ENCODE data around the gene NMBR.
"Not testable (repeated sequence)": the region's sequence is repeated elsewhere in the genome, so short reads cannot be mapped to it uniquely, and the experiment has no call there.

NMBR gene

DNA sequence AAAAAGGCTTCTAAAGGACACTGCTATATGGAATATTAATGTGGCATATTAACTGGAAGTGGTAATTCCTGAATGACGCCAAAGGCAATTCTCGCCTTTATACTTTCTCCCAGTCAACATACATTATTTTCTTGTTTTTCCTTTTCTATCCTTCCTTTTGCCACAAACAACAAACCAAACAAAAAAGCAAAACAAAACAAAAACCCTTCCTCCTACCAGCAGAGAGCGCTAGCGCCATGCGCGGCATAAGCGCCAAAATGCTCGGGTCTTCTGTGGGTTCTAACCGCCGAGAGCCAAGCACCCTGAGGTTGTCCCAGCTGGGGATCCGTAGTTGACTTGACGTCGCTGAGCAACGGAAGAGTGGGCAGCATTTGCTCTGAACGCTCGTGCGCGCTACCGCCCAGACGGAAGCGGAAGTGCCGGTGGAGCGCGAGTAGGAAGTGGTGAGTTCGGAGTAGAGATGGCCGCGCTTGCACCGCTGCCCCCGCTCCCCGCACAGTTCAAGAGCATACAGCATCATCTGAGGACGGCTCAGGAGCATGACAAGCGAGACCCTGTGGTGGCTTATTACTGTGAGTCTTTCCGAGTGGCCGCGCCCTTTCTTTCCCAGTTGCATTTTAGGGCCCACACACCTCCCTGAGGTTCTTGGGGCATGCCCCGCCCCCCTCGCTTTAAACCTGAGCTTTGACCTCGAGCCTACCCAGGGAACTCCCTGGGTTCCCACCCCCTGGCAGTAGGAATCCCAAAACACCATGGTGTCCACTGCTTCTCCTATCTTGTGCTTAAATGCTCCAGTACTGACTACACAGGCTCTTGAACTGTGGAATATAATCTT, at the start of gene NMBR, which contains the start of gene VTA1:
Gene NMBR, minus strand, starts transcription at position 295 of the 835 bp plus-strand sequence. CDS start 58,464 bp downstream, outside the sequence.
Gene VTA1, plus strand, starts transcription at position 436 of the 835 bp plus-strand sequence. Its CDS starts 25 bp downstream, at position 461.
- FAIRE-seq = peak; percentile 98

DNA sequence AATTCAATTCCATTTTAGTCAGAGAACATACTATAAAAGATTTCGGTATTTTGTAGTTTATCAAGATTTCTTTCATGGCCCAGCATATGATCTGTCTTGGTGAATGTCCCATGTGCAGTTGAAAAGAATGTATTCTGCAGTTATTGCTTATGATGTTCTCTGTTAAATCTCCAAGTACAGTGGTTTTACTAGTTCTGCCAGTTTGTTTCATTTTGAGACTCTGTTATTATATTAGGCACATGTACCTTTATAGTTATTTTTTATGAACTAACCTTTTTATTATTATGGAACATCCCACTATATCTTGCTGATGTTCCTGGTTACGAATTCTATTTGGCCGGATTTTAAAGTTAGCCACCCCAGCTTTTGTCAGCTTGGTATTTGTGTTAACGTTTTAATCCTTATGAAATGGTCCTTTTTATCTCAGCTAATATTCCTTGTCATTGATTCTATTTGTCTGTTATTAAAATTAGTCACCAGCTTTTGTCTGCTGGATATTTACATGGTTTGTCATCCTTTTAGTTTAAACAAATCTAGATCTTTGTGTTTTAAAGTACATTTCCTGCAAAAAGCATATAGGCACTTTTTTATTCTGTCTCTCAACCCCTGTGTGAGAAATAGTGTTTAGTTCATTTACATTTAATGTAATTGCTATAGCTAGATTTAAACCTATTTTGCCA, 49.1 kb upstream of the NMBR start:
- FAIRE-seq = no peak

DNA sequence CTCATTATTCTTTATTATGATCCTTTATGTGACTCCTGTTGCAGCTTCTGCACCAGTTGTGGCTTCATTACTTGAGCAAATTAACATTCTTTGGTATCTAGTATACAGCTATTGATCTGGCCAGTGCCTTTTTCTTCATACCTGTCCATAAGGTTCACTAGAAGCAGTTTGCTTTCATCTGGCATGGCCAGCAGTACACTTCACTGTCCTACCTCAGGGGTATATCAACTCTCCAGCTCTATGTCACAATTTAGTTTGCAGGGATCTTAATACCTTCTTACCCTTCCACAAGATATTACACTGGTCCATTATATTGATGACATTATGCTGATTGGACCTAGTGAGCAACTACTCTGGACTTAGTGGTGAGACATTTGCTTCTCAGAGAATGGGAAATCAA, 46.7 kb upstream of the NMBR start:
- no peak for FAIRE-seq

DNA sequence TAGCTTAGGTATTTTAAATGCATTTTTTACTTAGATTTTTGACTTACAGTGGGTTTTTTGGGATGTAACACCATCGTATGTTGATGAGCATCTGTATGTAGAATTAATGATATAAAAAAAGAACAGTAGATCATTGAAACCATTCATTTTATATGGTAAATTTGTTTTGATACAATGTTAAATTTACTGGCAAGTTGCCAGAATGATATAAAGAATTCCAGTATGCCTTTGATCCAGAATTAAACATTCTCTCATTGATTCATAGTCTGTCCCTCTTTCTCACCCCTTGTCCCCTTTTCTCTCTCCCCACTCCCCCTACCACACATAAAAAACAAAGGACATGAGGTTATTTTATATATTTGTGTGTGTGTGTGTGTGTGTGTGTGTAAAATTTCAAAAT, 45.4 kb upstream of the NMBR start:
- no peak for FAIRE-seq

DNA sequence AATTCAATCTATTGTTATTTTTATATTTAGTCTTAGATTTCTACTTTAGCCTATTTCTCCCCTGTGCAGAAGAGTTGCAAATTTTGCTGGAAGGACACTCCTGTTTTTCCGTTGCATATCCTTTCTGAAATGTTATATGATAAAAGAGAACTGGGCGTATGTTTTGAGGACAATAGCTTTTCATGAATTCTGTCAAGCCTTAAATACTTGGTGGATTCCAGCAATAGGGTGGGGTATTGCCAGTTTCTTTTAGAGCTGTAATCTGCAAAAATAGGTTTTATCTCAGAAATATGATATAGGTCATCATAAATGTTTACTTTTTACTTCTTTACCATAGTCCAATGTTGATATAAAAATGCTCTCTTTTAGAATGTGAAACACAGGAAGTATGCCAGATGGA, 42.1 kb upstream of the NMBR start:
- FAIRE-seq = no peak

DNA sequence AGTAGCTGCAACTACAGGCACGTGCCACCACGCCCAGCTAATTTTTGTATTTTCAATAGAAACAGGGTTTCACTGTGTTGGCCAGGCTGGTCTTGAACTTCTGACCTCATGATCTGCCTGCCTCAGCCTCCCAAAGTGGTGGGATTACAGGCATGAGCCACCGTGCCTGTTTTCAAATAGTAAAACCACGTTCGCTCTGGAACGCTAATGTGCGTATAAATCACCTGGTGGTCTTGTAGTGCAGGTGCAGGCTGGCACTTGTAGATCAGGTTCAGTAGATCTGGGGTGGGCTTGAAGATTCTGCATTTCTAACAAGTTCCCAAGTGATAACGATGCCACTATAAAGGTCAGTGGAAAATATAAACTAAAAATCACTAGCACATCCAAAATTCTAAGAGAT, 41.4 kb upstream of the NMBR start:
- not testable (repeated sequence) for FAIRE-seq

DNA sequence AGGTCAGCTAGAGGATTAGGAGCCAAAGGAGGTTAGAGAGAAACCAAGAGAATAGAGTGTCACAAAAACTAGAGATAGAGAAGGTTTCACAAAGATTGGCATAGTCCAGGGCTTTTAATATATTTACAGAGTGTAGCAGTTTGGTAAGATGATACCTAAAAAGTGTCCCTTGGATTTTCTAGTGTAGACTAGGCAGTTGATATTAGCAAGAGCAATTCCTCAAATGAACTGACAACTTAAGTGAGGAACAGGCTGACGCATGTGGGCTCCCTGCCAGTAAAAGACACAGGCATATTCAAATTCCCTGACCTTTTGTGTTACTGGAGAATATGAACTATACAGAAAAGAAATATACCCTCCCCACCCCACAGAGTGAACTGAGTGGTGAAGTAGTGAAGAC, 40.3 kb upstream of the NMBR start:
- no peak for FAIRE-seq

DNA sequence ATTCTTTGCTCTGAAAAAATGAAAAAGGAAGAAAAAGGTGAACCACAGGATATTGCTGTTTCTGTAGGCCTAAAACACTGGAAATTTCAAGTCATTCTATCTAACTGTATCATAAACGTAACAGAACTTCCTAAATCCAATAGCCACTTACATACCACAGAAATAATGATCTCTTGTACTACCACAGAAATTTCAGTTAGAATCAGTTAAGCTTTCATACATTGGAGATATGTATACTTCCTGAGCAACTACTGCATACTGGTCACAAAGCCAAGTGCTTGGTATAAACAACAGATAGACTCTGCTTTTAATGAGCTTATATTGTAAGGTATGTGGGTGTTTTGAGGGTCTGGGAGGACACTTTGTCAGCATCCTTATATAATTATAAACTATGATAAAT, 38.7 kb upstream of the NMBR start:
- no peak for FAIRE-seq

DNA sequence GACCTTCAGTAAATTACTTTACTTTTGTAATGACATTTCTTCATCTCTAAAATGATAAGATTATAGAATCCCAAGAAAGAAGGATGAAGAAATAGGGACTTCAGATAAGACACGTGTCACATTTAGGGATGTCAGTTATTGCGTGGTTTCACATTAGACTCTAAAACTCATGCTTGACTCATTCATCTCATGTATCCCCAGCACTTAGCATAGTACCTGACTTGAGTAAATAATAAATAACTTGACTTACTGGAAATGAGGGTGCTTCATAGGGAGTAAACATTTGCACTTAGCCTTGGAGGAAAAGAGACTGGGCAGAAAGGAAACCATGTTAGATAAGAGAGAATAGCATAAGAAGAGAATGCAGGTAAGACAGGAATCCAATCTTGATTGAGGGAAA, 37.4 kb upstream of the NMBR start:
- no peak for FAIRE-seq

DNA sequence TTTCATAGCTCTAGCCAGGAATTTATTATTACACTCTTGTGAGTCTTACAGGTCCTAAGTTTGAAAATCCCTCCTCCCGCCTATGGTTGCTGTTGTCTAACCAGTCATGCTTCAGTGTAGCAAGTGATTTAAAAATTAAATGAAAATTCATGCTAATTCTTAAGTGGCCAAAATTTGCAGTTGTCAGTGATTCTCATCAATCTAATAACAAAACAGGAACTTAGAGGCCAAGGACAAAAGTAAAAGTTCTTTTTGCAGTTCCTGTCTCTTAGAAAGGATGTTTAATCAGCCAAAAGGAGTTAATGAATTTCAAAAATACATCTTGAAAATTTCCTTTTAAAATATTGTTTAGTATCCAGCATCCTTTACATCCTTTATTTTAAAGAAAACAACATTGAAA, 36.4 kb upstream of the NMBR start:
- no peak for FAIRE-seq

DNA sequence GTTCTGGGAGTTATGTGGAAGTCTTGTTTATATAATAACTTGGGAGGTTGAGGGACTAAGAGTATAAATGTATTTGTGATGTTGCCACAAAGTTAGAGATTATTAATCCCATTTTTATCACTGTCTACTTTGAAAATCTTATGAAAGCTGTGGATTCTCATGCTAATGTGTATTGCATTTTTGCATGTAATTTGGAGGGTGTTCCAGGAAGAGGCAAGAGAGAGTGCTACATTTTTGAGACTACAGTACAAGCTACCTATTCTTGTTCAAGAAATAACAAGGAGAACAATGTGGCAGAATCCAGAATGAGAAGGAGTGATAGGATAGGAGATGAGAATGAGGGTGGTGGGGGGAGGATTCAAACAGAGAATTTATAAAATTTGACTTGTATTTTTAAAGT, 35.1 kb upstream of the NMBR start:
- FAIRE-seq = no peak

DNA sequence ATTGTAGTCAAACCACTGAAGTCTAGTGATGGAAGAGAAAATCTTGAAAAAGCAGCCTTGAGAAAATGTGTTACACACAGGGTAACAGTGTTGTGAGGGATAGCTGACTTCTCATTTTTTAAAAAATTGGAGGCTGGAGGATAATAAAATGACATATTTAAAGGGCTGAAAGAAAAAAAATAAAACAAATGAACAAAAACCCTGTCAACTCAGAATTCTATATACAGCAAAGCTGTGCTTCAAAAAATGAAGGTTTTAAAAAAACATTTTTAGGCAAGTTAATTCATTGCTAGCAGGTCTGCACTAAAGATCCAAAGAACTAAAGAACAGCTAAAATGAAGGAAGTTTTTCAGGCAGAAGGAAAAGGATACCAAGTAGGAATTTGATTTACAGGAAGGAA, 31.2 kb upstream of the NMBR start:
- FAIRE-seq = no peak

DNA sequence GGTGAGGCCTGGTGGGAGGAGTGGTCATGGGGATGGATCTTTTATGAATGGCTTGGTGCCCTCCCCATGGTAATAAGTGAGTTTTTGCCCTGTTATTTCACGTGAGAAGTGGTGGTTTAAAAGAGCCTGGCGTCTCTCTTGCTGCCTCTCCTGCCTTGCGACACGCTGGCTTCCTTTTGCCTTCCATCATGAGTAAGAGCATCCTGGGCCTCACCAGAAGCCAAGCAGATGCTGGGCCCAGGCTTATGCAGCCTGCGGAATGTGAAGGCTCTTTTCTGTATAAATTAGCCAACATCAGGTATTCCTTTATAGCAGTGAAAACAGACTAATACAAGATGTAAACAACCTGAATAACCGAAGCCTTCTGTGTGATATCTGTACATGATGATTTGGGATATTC, 27.8 kb upstream of the NMBR start:
- FAIRE-seq = no peak

DNA sequence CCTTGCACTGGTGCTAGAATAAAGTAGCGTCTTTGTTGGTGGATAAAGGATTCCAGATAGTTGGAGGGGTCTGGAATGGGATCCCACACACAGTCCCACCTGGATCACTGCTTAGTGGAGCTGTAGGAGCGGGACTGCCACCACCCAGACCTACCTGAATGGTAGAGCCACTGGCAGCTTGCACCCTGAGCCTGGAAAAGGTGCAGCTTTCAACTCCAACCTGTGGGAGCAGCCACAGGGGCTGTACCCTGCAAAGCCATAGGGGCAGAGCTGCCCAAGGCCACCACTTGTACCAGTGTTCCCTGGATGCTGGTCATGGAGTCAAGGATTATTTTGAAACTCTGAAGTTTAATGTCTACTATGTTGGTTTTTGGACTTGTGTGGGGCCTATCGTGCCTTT, 27.1 kb upstream of the NMBR start:
- no peak for FAIRE-seq

DNA sequence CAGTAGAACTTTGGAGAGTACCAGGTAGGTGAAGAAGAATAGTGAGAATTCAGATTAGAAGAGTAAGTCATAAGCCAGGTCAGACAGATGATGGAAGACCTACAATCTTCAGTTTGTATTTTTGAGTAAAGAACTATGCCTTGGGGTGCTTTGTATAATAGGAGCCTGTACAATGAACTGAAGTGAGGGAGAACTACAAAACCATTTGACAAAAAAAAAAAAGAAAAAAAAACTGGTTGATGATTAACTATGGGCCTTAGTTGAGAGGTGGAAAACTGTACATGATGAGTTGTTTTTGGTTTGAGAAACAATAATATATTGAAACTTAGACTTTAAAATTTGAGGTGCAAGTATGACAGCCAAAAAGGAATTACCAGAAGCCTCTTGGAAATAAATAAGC, 25.8 kb upstream of the NMBR start:
- FAIRE-seq = no peak

DNA sequence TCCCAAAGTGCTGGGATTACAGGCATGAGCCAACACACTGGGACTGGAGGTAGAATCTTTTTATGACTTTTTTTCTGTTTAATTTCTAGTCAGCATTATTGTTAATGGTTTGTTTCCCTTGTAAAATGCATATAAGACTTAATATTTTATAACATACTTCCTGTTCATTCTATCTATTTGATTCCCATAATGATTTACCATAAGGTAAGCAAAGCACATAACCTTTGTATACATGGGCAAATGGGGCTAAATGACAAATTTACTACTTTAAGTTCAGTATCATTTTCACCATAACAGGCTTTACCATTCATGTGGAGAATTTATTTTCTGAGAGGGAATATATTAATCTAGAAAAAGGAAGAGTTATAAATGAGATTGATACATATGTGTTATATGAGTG, 24.4 kb upstream of the NMBR start:
- no peak for FAIRE-seq

DNA sequence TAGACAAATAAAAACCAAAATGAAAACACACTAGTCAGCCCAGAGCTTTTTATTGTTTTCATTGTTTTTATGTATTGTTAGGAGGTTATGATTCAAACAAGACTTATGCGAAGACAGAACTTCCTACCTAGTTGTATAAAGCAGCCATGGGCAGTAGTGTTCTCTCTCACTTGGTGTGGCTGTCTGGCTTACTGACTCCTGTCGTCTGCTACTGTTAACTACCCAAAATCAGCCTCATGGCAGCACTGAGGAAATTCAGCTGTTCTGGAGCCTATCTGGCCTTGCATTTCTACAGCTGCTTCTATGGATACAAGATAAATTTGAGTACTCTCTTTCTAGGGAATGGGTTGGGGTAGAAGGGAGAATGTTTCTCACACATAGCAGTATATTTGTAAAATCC, 20.6 kb upstream of the NMBR start:
- FAIRE-seq = no peak

DNA sequence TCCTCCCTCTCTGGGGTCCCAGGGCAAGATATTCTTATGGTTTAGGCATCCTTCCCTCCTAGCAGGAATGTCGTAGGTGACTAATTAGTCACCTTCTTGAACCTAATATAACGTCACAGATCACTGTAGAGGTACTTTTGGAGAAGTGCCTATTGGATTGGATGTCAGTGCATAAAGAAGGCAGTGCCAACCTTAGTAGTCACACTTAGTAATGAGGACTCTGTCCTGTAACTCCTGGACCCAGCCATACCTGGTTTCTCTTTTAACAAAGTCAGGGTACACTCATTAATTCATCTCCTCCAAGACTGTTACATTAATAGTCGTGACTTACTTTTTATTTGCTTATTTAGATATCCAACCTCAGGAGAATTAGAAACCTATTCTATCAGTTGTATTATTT, 20.1 kb upstream of the NMBR start:
- no peak for FAIRE-seq

DNA sequence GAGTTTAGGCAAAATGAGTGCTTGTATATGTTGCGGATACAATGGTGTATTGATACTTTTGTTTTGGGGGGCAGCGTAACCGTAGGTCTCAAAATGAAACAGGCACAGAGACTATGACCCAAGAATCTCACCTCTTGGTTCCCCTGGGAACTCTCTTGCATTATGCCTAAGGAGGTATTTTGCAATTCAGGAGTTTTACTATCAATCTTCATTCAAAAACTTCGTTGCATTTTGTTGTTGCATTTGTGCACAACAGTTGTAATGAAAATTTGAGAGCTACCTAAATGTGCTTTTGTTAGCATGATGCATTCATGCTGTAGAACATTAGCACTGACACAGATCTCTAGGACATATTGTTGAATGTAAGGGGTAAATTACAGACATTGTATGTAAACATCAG, 18.3 kb upstream of the NMBR start:
- FAIRE-seq = no peak

DNA sequence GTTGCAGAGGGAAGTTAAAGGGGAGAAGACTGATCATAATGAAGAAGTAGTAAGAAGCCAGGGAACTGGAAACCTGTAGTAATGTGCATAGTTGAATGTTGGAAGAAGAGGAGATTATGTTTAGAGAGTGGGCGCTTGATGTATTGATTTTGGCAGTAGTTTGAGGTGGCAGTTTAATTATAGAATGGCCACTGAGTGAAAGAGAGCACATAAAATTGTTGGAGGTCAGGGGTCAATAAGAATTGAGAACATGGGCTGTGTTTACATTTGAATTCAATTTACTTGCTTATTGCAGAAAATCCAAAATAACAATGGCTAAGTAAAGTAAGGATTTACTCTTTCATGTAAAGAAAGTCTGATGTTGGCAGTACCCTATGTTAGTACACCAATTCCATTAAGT, 15.9 kb upstream of the NMBR start:
- no peak for FAIRE-seq

DNA sequence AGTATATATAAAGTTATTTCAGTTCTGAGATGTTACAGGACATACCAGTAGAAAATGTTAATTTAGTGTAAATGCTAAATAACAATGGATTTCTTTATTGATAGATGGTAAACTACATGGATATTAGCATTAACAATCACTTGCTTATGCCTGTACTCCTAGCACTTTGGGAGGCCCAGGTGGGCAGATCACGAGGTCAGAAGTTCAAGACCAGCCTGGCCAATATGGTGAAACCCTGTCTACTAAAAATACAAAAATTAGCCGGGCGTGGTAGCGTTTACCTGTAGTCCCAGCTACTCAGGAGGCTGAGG, 9.8 kb upstream of the NMBR start:
- FAIRE-seq = not testable (repeated sequence)

DNA sequence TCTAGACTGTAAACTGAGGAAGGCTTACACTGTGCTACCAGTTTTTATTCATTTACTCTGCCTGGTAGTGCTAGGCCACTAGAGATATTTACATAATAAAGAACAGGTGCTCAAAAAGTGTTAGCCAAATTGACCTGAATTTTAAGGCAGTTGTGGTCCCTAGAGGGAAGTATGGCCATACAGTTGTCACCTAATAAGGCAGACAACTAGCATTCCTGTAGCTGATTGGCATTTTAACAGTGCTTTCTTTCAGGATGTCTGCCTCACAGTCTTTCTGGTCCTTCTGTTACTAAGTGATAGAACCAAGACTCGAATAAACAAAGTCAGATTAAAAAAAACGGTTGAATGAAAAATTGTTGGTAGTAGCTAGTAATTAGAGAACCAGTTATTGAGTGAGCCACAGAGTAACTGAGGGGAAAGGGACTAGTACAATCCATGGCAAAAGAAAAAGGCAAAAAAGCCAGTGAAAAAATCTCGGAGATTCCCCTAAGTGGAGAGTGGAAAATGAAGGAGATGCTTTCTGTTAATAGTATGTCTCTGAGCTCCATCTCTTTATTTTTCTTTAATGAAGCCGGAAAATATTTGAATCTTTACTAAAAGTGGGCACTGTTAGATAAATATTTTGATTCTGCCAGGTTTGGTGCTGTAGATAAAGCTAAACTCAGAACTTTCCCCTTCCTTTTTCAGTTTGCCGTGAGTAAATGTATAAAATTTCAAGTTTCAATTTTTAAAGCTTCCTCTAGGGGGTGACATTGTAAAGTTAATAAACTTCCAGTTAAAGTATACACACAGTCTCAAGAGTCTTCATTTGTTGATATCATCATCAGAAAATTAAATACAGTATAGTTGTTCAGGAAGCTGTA, 9.2 kb upstream of the NMBR start:
- no peak for FAIRE-seq

DNA sequence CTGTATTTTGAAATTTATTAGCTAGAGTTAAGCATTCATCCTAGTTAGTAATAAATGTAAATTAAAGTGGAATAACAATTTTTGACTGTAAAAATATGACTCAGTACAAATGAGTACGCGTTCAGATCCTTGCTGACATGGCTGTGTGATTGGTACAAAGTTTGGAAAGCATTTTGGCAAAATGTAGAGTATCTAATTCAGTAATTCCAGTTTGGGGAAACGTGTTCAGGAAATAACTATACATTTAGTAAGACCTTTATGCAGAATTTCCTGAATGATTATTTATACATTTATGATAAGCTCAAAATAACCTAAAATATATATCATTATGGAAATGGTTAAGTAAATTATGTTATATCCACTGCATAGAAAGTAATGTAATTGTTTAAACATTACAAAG, 8.2 kb upstream of the NMBR start:
- FAIRE-seq = no peak

DNA sequence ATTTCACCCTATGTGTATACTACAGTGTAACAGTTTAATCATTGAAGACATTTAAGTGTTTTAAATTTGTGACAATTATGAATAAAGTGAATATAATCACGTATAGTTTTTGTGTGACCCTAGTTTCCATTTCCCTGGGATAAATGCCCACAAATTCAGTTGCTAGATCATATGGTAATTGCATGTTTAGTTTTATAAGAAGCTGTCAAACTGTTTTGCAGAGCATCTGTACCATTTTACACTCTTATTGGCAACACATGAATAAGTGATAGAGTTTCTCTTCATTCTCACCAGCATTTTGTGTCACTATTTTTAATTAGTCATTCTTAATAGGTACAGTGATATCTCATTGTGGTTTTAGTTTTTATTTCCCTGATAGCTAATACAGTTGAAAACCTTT, 7.4 kb upstream of the NMBR start:
- no peak for FAIRE-seq
